GM18498 (cell line): ENCODE results near the gene TSGA10.

Experiments
- ATAC-seq: cut with Tn5 transposase; IDR thresholded peaks from one replicate; pipeline ENCODE4 v1.9.1; 2021; ENCODE audit warnings: mild to moderate bottlenecking, moderate library complexity; ENCODE audit not compliant: unreplicated experiment

TSGA10 gene

GRCh38 chr2:98948956-98949739 is 205.6 kb downstream of the TSGA10 start:
- no peak for ATAC-seq

GRCh38 chr2:98947554-98947953 is 207.2 kb downstream of the TSGA10 start:
- ATAC-seq, result no peak
